ENCODE data around the gene MAPK10.
"Not testable (repeated sequence)": the region's sequence is repeated elsewhere in the genome, so short reads cannot be mapped to it uniquely, and the experiment has no call there.

MAPK10 gene

GRCh38 chr4:86035688-86036087, 324.2 kb downstream of the MAPK10 start:
- Histone ChIP-seq H3K4me1 (ENCODE audit: control insufficient read depth in 1 of 2, insufficient read depth in 2 of 2, low read length in 2 of 2) (no peaks in the 10 kb centered on the region), H3K4me3 (ENCODE audit: low read depth in 1 of 2, low read length in 2 of 2) (no peak overlapping the region), H3K27ac (ENCODE audit: low read depth, low read length) (no peak overlapping the region), H3K9me3 (ENCODE audit: control insufficient read depth in 1 of 2, low read length in 2 of 2) (no peaks in the 10 kb centered on the region), H3K9ac (ENCODE audit: low read depth in 1 of 2, low read length in 2 of 2) (no peak overlapping the region), H3K27me3 (ENCODE audit: control insufficient read depth in 1 of 2, insufficient read depth in 2 of 2, low read length in 2 of 2) (no peaks in the 10 kb centered on the region), H3K36me3 (ENCODE audit: control insufficient read depth in 1 of 2, insufficient read depth in 2 of 2, low read length in 2 of 2) (no peaks in the 10 kb centered on the region)

- H3K36me3 ChIP-seq (ENCODE audit: control insufficient read depth in 1 of 2, insufficient read depth in 2 of 2, low read length in 2 of 2), result no peaks in the 10 kb centered on the region
- H3K9me3 ChIP-seq (ENCODE audit: control insufficient read depth in 1 of 2, low read length in 2 of 2), result no peaks in the 10 kb centered on the region
- H3K4me1 ChIP-seq (ENCODE audit: control insufficient read depth in 1 of 2, insufficient read depth in 2 of 2, low read length in 2 of 2), result no peaks in the 10 kb centered on the region
- H3K27me3 ChIP-seq (ENCODE audit: control insufficient read depth in 1 of 2, insufficient read depth in 2 of 2, low read length in 2 of 2), result no peaks in the 10 kb centered on the region
- no peak overlapping the region for H3K9ac ChIP-seq (ENCODE audit: low read depth in 1 of 2, low read length in 2 of 2)
- no peak overlapping the region for H3K4me3 ChIP-seq (ENCODE audit: low read depth in 1 of 2, low read length in 2 of 2)
- no peak overlapping the region for H3K27ac ChIP-seq (ENCODE audit: low read depth, low read length)
Measured at GRCh38 chr4:86034616-86035015, 325.2 kb downstream of the MAPK10 start.

- Histone ChIP-seq H3K27ac (ENCODE audit: low read depth, low read length) (no peak overlapping the region), H3K9me3 (ENCODE audit: control insufficient read depth in 1 of 2, low read length in 2 of 2) (no peaks in the 10 kb centered on the region), H3K4me3 (ENCODE audit: low read depth in 1 of 2, low read length in 2 of 2) (no peak overlapping the region), H3K4me1 (ENCODE audit: control insufficient read depth in 1 of 2, insufficient read depth in 2 of 2, low read length in 2 of 2) (no peaks in the 10 kb centered on the region), H3K27me3 (ENCODE audit: control insufficient read depth in 1 of 2, insufficient read depth in 2 of 2, low read length in 2 of 2) (no peaks in the 10 kb centered on the region), H3K36me3 (ENCODE audit: control insufficient read depth in 1 of 2, insufficient read depth in 2 of 2, low read length in 2 of 2) (no peaks in the 10 kb centered on the region), H3K9ac (ENCODE audit: low read depth in 1 of 2, low read length in 2 of 2) (no peak overlapping the region)
Measured at GRCh38 chr4:86033171-86033570, 326.7 kb downstream of the MAPK10 start.

- H3K36me3 ChIP-seq (ENCODE audit: control insufficient read depth in 1 of 2, insufficient read depth in 2 of 2, low read length in 2 of 2), result no peaks in the 10 kb centered on the region
- H3K9me3 ChIP-seq (ENCODE audit: control insufficient read depth in 1 of 2, low read length in 2 of 2), result no peaks in the 10 kb centered on the region
- H3K27ac ChIP-seq (ENCODE audit: low read depth, low read length), result no peak overlapping the region
- no peak overlapping the region for H3K4me3 ChIP-seq (ENCODE audit: low read depth in 1 of 2, low read length in 2 of 2)
- no peaks in the 10 kb centered on the region for H3K4me1 ChIP-seq (ENCODE audit: control insufficient read depth in 1 of 2, insufficient read depth in 2 of 2, low read length in 2 of 2)
- H3K27me3 ChIP-seq (ENCODE audit: control insufficient read depth in 1 of 2, insufficient read depth in 2 of 2, low read length in 2 of 2), result no peaks in the 10 kb centered on the region
- H3K9ac ChIP-seq (ENCODE audit: low read depth in 1 of 2, low read length in 2 of 2), result no peak overlapping the region
Measured at GRCh38 chr4:86032476-86033022, 327.3 kb downstream of the MAPK10 start.

GRCh38 chr4:86031927-86032326, 327.9 kb downstream of the MAPK10 start:
- no peak overlapping the region for H3K4me3 ChIP-seq (ENCODE audit: low read depth in 1 of 2, low read length in 2 of 2)
- no peak overlapping the region for H3K27ac ChIP-seq (ENCODE audit: low read depth, low read length)
- no peaks in the 10 kb centered on the region for H3K4me1 ChIP-seq (ENCODE audit: control insufficient read depth in 1 of 2, insufficient read depth in 2 of 2, low read length in 2 of 2)
- no peaks in the 10 kb centered on the region for H3K27me3 ChIP-seq (ENCODE audit: control insufficient read depth in 1 of 2, insufficient read depth in 2 of 2, low read length in 2 of 2)
- H3K9ac ChIP-seq (ENCODE audit: low read depth in 1 of 2, low read length in 2 of 2), result no peak overlapping the region
- H3K36me3 ChIP-seq (ENCODE audit: control insufficient read depth in 1 of 2, insufficient read depth in 2 of 2, low read length in 2 of 2), result no peaks in the 10 kb centered on the region
- no peaks in the 10 kb centered on the region for H3K9me3 ChIP-seq (ENCODE audit: control insufficient read depth in 1 of 2, low read length in 2 of 2)

- Histone ChIP-seq H3K4me1 (ENCODE audit: control insufficient read depth in 1 of 2, insufficient read depth in 2 of 2, low read length in 2 of 2) (peaks cover 0 to 6% of the 10 kb centered on the region in 2 donors), H3K9ac (ENCODE audit: low read depth in 1 of 2, low read length in 2 of 2) (no peak overlapping the region), H3K4me3 (ENCODE audit: low read depth in 1 of 2, low read length in 2 of 2) (no peak overlapping the region), H3K9me3 (ENCODE audit: control insufficient read depth in 1 of 2, low read length in 2 of 2) (no peaks in the 10 kb centered on the region), H3K27me3 (ENCODE audit: control insufficient read depth in 1 of 2, insufficient read depth in 2 of 2, low read length in 2 of 2) (no peaks in the 10 kb centered on the region), H3K36me3 (ENCODE audit: control insufficient read depth in 1 of 2, insufficient read depth in 2 of 2, low read length in 2 of 2) (no peaks in the 10 kb centered on the region), H3K27ac (ENCODE audit: low read depth, low read length) (no peak overlapping the region)
Measured at GRCh38 chr4:86026720-86027119, 333.1 kb downstream of the MAPK10 start.

GRCh38 chr4:86021671-86022070, 338.2 kb downstream of the MAPK10 start:
- H3K9me3 ChIP-seq (ENCODE audit: control insufficient read depth in 1 of 2, low read length in 2 of 2); H3K36me3 ChIP-seq (ENCODE audit: control insufficient read depth in 1 of 2, insufficient read depth in 2 of 2, low read length in 2 of 2); H3K4me1 ChIP-seq (ENCODE audit: control insufficient read depth in 1 of 2, insufficient read depth in 2 of 2, low read length in 2 of 2); H3K27ac ChIP-seq (ENCODE audit: low read depth, low read length); H3K27me3 ChIP-seq (ENCODE audit: control insufficient read depth in 1 of 2, insufficient read depth in 2 of 2, low read length in 2 of 2); H3K9ac ChIP-seq (ENCODE audit: low read depth in 1 of 2, low read length in 2 of 2); H3K4me3 ChIP-seq (ENCODE audit: low read depth in 1 of 2, low read length in 2 of 2): not testable (repeated sequence)

- no peak overlapping the region for H3K27ac ChIP-seq (ENCODE audit: low read depth, low read length)
- no peak overlapping the region for H3K4me3 ChIP-seq (ENCODE audit: low read depth in 1 of 2, low read length in 2 of 2)
- no peak overlapping the region for H3K9ac ChIP-seq (ENCODE audit: low read depth in 1 of 2, low read length in 2 of 2)
- no peaks in the 10 kb centered on the region for H3K9me3 ChIP-seq (ENCODE audit: control insufficient read depth in 1 of 2, low read length in 2 of 2)
- no peaks in the 10 kb centered on the region for H3K27me3 ChIP-seq (ENCODE audit: control insufficient read depth in 1 of 2, insufficient read depth in 2 of 2, low read length in 2 of 2)
- no peaks in the 10 kb centered on the region for H3K36me3 ChIP-seq (ENCODE audit: control insufficient read depth in 1 of 2, insufficient read depth in 2 of 2, low read length in 2 of 2)
- peaks cover 0 to 6% of the 10 kb centered on the region in 2 donors for H3K4me1 ChIP-seq (ENCODE audit: control insufficient read depth in 1 of 2, insufficient read depth in 2 of 2, low read length in 2 of 2)
Measured at GRCh38 chr4:86019906-86020305, 339.9 kb downstream of the MAPK10 start.

- Histone ChIP-seq H3K9ac (ENCODE audit: low read depth in 1 of 2, low read length in 2 of 2) (no peak overlapping the region), H3K9me3 (ENCODE audit: control insufficient read depth in 1 of 2, low read length in 2 of 2) (no peaks in the 10 kb centered on the region), H3K36me3 (ENCODE audit: control insufficient read depth in 1 of 2, insufficient read depth in 2 of 2, low read length in 2 of 2) (no peaks in the 10 kb centered on the region), H3K4me1 (ENCODE audit: control insufficient read depth in 1 of 2, insufficient read depth in 2 of 2, low read length in 2 of 2) (peaks cover 0 to 2% of the 10 kb centered on the region in 2 donors), H3K27me3 (ENCODE audit: control insufficient read depth in 1 of 2, insufficient read depth in 2 of 2, low read length in 2 of 2) (no peaks in the 10 kb centered on the region), H3K4me3 (ENCODE audit: low read depth in 1 of 2, low read length in 2 of 2) (no peak overlapping the region), H3K27ac (ENCODE audit: low read depth, low read length) (no peak overlapping the region)
Measured at GRCh38 chr4:86019362-86019761, 340.5 kb downstream of the MAPK10 start.

GRCh38 chr4:86015412-86016350, 344.2 kb downstream of the MAPK10 start:
- no peak overlapping the region for H3K4me3 ChIP-seq (ENCODE audit: low read depth in 1 of 2, low read length in 2 of 2)
- H3K9ac ChIP-seq (ENCODE audit: low read depth in 1 of 2, low read length in 2 of 2), result no peak overlapping the region
- no peaks in the 10 kb centered on the region for H3K27me3 ChIP-seq (ENCODE audit: control insufficient read depth in 1 of 2, insufficient read depth in 2 of 2, low read length in 2 of 2)
- no peaks in the 10 kb centered on the region for H3K36me3 ChIP-seq (ENCODE audit: control insufficient read depth in 1 of 2, insufficient read depth in 2 of 2, low read length in 2 of 2)
- no peak overlapping the region for H3K27ac ChIP-seq (ENCODE audit: low read depth, low read length)
- H3K9me3 ChIP-seq (ENCODE audit: control insufficient read depth in 1 of 2, low read length in 2 of 2), result no peaks in the 10 kb centered on the region
- no peaks in the 10 kb centered on the region for H3K4me1 ChIP-seq (ENCODE audit: control insufficient read depth in 1 of 2, insufficient read depth in 2 of 2, low read length in 2 of 2)
